ENCODE results near the gene MFF. TPM values are rescaled to one million over a fixed set of nuclear protein-coding genes. Genes with fewer than 3 reads are reported as not detected.

MFF gene
- total and polyA plus RNA-seq, 2 donors (not counting 3 experiments of a cell fraction or from before 2014, with no cell fraction given): 36.3 to 65.1 TPM

DNA sequence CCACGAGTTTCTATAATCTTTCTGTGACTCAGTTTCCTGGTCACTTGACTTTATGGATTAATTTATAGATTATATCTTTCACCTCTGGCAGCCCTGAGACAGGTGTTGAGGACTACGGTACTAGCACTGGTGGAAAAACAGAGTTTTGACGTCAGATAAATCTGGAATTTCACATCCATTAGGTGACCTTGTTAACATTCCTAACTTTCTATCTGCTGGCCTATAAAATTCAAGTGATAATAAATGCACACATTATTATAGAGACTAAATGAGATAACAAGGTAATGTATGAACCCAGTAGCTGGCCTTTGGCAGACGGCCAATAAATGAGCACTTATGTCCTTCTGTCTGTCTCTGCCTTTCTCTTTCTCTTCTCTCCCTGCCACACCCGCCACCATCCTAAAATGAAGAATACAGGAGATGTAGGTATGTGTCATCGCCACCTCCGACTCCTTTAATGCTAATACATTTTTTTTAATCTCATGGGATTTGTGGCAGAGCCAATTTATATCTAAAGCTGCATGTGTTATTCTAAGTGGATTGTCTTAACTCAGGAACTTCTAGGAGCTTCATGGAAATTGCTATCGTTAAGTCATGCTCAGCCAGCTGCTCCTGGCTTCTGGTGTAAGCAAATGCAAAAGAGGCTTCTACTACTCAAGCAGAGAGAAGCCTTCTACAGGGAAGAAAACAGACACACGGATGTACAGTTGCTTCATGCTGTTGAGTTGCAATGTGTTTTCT is 51.8 kb downstream of the MFF start:
- Histone ChIP-seq H3K4me1 (ENCODE audit: control insufficient read depth, extremely low read depth, insufficient read depth, low read length) (no peaks in the 10 kb centered on the region), H3K4me3 (replicated peaks in 1 of 3; ENCODE audit: insufficient read depth in 1 of 3, low read depth in 1 of 3, low read length in 3 of 3) (no peak overlapping the region), H3K79me2 (ENCODE audit: control insufficient read depth, insufficient read depth, low read length) (no peaks in the 10 kb centered on the region), H3K9me3 (replicated peaks; ENCODE audit: control insufficient read depth, insufficient read depth, low read length) (no peaks in the 10 kb centered on the region), H3K27ac (ENCODE audit: insufficient read depth, low read depth, low read length) (no peak overlapping the region), H2AFZ (ENCODE audit: low read depth, low read length) (no peak overlapping the region), H3K36me3 (ENCODE audit: control insufficient read depth in 2 of 2, extremely low read depth in 1 of 2, insufficient read depth in 2 of 2, low read length in 2 of 2) (no peaks in the 10 kb centered on the region), H4K20me1 (replicated peaks; ENCODE audit: control insufficient read depth, extremely low read depth, insufficient read depth, low read length) (no peaks in the 10 kb centered on the region), H3K27me3 (ENCODE audit: control insufficient read depth in 2 of 2, insufficient read depth in 2 of 2, low read length in 2 of 2) (no peaks in the 10 kb centered on the region), H3K4me2 (ENCODE audit: insufficient read depth, low read length) (no peak overlapping the region), H3K9me1 (replicated peaks; ENCODE audit: control insufficient read depth, extremely low read depth, insufficient read depth, low read length) (no peaks in the 10 kb centered on the region), H3K9ac (replicated peaks; ENCODE audit: extremely low read depth, insufficient read depth, low read length) (no peak overlapping the region)
- DNase-seq (ENCODE audit: low read depth, low spot score) (no peak), FAIRE-seq (no peak)
- POLR2A ChIA-PET: no interaction called here
- intact Hi-C loops (cut with micrococcal nuclease) (no loop called here), dilution Hi-C loops (cut with MboI; ENCODE audit: extremely low pct_ligation_motif_present, low sequenced_read_pairs) (no loop called here)
- no peak for TF ChIP-seq EZH2 (IDR thresholded peaks at IDR 0.05; ENCODE audit: borderline replicate concordance, low read depth, low read length, severe bottlenecking)
- TF ChIP-seq, protein P1, sequence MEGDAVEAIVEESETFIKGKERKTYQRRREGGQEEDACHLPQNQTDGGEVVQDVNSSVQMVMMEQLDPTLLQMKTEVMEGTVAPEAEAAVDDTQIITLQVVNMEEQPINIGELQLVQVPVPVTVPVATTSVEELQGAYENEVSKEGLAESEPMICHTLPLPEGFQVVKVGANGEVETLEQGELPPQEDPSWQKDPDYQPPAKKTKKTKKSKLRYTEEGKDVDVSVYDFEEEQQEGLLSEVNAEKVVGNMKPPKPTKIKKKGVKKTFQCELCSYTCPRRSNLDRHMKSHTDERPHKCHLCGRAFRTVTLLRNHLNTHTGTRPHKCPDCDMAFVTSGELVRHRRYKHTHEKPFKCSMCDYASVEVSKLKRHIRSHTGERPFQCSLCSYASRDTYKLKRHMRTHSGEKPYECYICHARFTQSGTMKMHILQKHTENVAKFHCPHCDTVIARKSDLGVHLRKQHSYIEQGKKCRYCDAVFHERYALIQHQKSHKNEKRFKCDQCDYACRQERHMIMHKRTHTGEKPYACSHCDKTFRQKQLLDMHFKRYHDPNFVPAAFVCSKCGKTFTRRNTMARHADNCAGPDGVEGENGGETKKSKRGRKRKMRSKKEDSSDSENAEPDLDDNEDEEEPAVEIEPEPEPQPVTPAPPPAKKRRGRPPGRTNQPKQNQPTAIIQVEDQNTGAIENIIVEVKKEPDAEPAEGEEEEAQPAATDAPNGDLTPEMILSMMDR (IDR thresholded peaks at IDR 0.05; ENCODE audit: extremely low read depth in 1 of 2, insufficient read depth in 1 of 2, low read depth in 1 of 2, low read length in 2 of 2): no peak
- no peak for TF ChIP-seq GATA2 (IDR thresholded peaks at IDR 0.05; ENCODE audit: insufficient read depth, insufficient read length, low read depth, low read length)
- no peak for TF ChIP-seq MYC (IDR thresholded peaks at IDR 0.05; ENCODE audit: low read depth, low read length)
- TF ChIP-seq JUN (IDR thresholded peaks at IDR 0.05; ENCODE audit: borderline replicate concordance, insufficient read depth, insufficient read length, low read depth): no peak
- TF ChIP-seq POLR2AphosphoS5 (IDR thresholded peaks at IDR 0.05; ENCODE audit: insufficient read depth, low read depth, low read length): no peak
- no peak for TF ChIP-seq FOS (IDR thresholded peaks at IDR 0.05; ENCODE audit: borderline replicate concordance, insufficient read depth, low read length)
- TF ChIP-seq, protein P2, sequence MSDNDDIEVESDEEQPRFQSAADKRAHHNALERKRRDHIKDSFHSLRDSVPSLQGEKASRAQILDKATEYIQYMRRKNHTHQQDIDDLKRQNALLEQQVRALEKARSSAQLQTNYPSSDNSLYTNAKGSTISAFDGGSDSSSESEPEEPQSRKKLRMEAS (IDR thresholded peaks at IDR 0.05; ENCODE audit: insufficient read depth, insufficient read length): no peak
- CTCF ChIA-PET: no interaction called here
- no TSS peak for BruUV-seq (replicated peaks)

Measured in endothelial cell of umbilical vein (primary cell).